Hepatocyte (in vitro differentiated cells): ENCODE measurements around the gene CDADC1.

Source experiments
- CTCF ChIP-seq: fragments of 200-600 bp; sonication (generic); IDR thresholded peaks from 2 replicates; pipeline ENCODE4 v1.5.1; 2016; ENCODE audit warnings: antibody characterized with exemption, mild to moderate bottlenecking; ENCODE audit not compliant: poor library complexity
- EZH2 ChIP-seq: fragments of 200-600 bp; sonication (generic); IDR thresholded peaks from 2 replicates; pipeline ENCODE4 v1.6.1; 2016; ENCODE audit warnings: antibody characterized with exemption, mild to moderate bottlenecking, borderline replicate concordance
- EZH2phosphoT487 ChIP-seq: fragments of 200-600 bp; sonication (generic); IDR thresholded peaks from one replicate; pipeline ENCODE4 v1.6.1; 2018; ENCODE audit warnings: antibody characterized with exemption, mild to moderate bottlenecking, low read depth, moderate library complexity; ENCODE audit not compliant: unreplicated experiment, severe bottlenecking

GRCh38 chr13:49297338-49297737, 49.6 kb downstream of the CDADC1 start:
- TF ChIP-seq CTCF (no peak), EZH2phosphoT487 (no peak), EZH2 (no peak)
